Liver (tissue), 9 donors: ENCODE data around the gene PACSIN2. TPM values are rescaled to one million over a fixed set of nuclear protein-coding genes. Genes with fewer than 3 reads are reported as not detected.

Experiments used
- DNase-seq: peaks from one replicate; pipeline ENCODE4 v3.0.0-alpha.2; 2017; ENCODE audit warnings: low spot score
- H3K27ac ChIP-seq, 2 donors: one replicate each; pipeline ENCODE4 v1.7.0; 2013; ENCODE audit warnings: inconsistent platforms in 2 of 2, low read length in 2 of 2, control low read depth in 1 of 2, low read depth in 1 of 2, mild to moderate bottlenecking in 1 of 2
- H3K27me3 ChIP-seq, 4 donors: one replicate each; pipeline versions ENCODE4 v1.6.1 to v1.7.0; 2013; ENCODE audit warnings: low read length in 3 of 4, inconsistent platforms in 1 of 4, mild to moderate bottlenecking in 1 of 4, moderate library complexity in 1 of 4; ENCODE audit not compliant: control insufficient read depth in 4 of 4, insufficient read depth in 4 of 4
- H3K36me3 ChIP-seq, 4 donors: one replicate each; pipeline versions ENCODE4 v1.6.1 to v1.7.0; 2013; ENCODE audit warnings: low read length in 3 of 4, mild to moderate bottlenecking in 3 of 4, low read depth in 1 of 4, moderate library complexity in 1 of 4; ENCODE audit not compliant: control insufficient read depth in 4 of 4, insufficient read depth in 3 of 4
- H3K4me1 ChIP-seq, 4 donors: one replicate each; pipeline versions ENCODE4 v1.6.1 to v1.7.0; 2013; ENCODE audit warnings: low read length in 3 of 4, mild to moderate bottlenecking in 3 of 4, moderate library complexity in 1 of 4; ENCODE audit not compliant: control insufficient read depth in 4 of 4, insufficient read depth in 4 of 4
- H3K4me3 ChIP-seq, 3 donors: one replicate each; pipeline versions ENCODE4 v1.6.1 to v1.7.0; 2013; ENCODE audit warnings: low read length in 3 of 3, control low read depth in 1 of 3, low read depth in 1 of 3, mild to moderate bottlenecking in 1 of 3
- H3K9ac ChIP-seq, 2 donors: one replicate each; pipeline ENCODE4 v1.7.0; 2013; ENCODE audit warnings: low read length in 2 of 2, mild to moderate bottlenecking in 2 of 2, moderate library complexity in 2 of 2, control low read depth in 1 of 2, low read depth in 1 of 2
- H3K9me3 ChIP-seq, 4 donors: one replicate each; pipeline versions ENCODE4 v1.6.1 to v1.7.0; 2013; ENCODE audit warnings: low read length in 3 of 4; ENCODE audit not compliant: control insufficient read depth in 4 of 4
- CTCF ChIP-seq: fragments of 150-350 bp; IDR thresholded peaks from 2 replicates; pipeline ENCODE4 v1.5.1; 2017; ENCODE audit warnings: improper control_type of control experiment, low read depth, low read length; ENCODE audit not compliant: missing input control
- EGR1 ChIP-seq, 2 donors: IDR thresholded peaks; 2 replicates each; pipeline ENCODE4 v1.6.1; 2016 to 2018; ENCODE audit warnings: antibody characterized with exemption in 2 of 2, low read depth in 2 of 2
- FOXA1 ChIP-seq: IDR thresholded peaks from 2 replicates; pipeline ENCODE4 v1.6.1; 2016; ENCODE audit warnings: antibody characterized with exemption
- FOXA2 ChIP-seq: IDR thresholded peaks from 2 replicates; pipeline ENCODE4 v1.6.1; 2016; ENCODE audit warnings: antibody characterized with exemption
- GABPA ChIP-seq, 2 donors: IDR thresholded peaks in 1 of 2; conservative IDR thresholded peaks in 1 of 2; 2 replicates each; pipeline ENCODE4 v1.6.1; 2016; ENCODE audit warnings: antibody characterized with exemption in 2 of 2, mild to moderate bottlenecking in 1 of 2, moderate library complexity in 1 of 2
- HNF4A ChIP-seq, 2 donors: conservative IDR thresholded peaks; 2 replicates each; pipeline ENCODE4 v1.6.1; 2016; ENCODE audit warnings: antibody characterized with exemption in 2 of 2, mild to moderate bottlenecking in 2 of 2
- JUND ChIP-seq, 2 donors: IDR thresholded peaks; 2 replicates each; pipeline ENCODE4 v1.6.1; 2016; ENCODE audit warnings: antibody characterized with exemption in 2 of 2
- NR2F2 ChIP-seq: IDR thresholded peaks from 2 replicates; pipeline ENCODE4 v1.6.1; 2016; ENCODE audit warnings: antibody characterized with exemption
- RAD21 ChIP-seq, 2 donors: IDR thresholded peaks; 2 replicates each; pipeline ENCODE4 v1.6.1; 2016; ENCODE audit warnings: antibody characterized with exemption in 2 of 2, mild to moderate bottlenecking in 2 of 2
- REST ChIP-seq: IDR thresholded peaks from 2 replicates; pipeline ENCODE4 v1.6.1; 2016; ENCODE audit warnings: antibody characterized with exemption, mild to moderate bottlenecking
- RXRA ChIP-seq, 2 donors: IDR thresholded peaks; 2 replicates each; pipeline ENCODE4 v1.6.1; 2017 to 2018; ENCODE audit warnings: antibody characterized with exemption in 2 of 2, mild to moderate bottlenecking in 1 of 2
- SP1 ChIP-seq: IDR thresholded peaks from 2 replicates; pipeline ENCODE4 v1.6.1; 2018; ENCODE audit warnings: antibody characterized with exemption, mild to moderate bottlenecking
- TAF1 ChIP-seq: conservative IDR thresholded peaks from 2 replicates; pipeline ENCODE4 v1.6.1; 2016; ENCODE audit warnings: antibody characterized with exemption, mild to moderate bottlenecking
- YY1 ChIP-seq: IDR thresholded peaks from 2 replicates; pipeline ENCODE4 v1.6.1; 2016; ENCODE audit warnings: antibody characterized with exemption, mild to moderate bottlenecking
- WGBS: extraction: QIAGEN DNeasy Blood & Tissue Kit; methylation state at CpG from one replicate; pipeline ENCODE4 v1.1.7; 2013; 5-methylcytosine and 5-hydroxymethylcytosine counted together
- polyA plus RNA-seq, 2 donors: library from polyadenylated mRNA; stranded (reverse) in 1 of 2; unstranded in 1 of 2; fragments of 200-250 nt in 1 of 2; fragments of >200 nt in 1 of 2; fragmentation: Nextera tagmentation in 1 of 2; extraction: Ambion mirVana in 1 of 2; gene quantifications; one replicate each; pipeline versions ENCODE4 v1.2.1 to v1.2.3, GENCODE V29; 2013 to 2015
- total RNA-seq, 2 donors: library from RNA; depleted of rRNA; stranded (reverse); fragments of >200 nt; gene quantifications; one replicate each; pipeline ENCODE4 v1.2.3, GENCODE V29; 2014
- TF ChIP-seq, protein P1 (sequence below): IDR thresholded peaks from 2 replicates; pipeline ENCODE4 v1.6.1; 2016; ENCODE audit warnings: antibody characterized with exemption
- TF ChIP-seq, protein P2 (sequence below): IDR thresholded peaks from 2 replicates; pipeline ENCODE4 v1.6.1; 2016; ENCODE audit warnings: antibody characterized with exemption
- TF ChIP-seq, protein P3 (sequence below): IDR thresholded peaks from 2 replicates; pipeline ENCODE4 v1.6.1; 2016; ENCODE audit warnings: antibody characterized with exemption
- donor health status: healthy.
- donor health status: healthy.
- donor health status: healthy.
- donor health status: healthy.
- donor health status: healthy.

The PACSIN2 gene
- total and polyA plus RNA-seq, 4 donors: 9.1 to 31.4 (median 17.0) TPM

GRCh38 chr22:42945736-42946135, 69.2 kb downstream of the PACSIN2 start:
- WGBS: 82% methylated on average over 5 of the region's 5 CpGs
- Histone ChIP-seq H3K9ac (no peak overlapping the region), H3K4me3 (no peak overlapping the region), H3K27me3 (no peaks in the 10 kb centered on the region), H3K4me1 (peaks cover 0 to 12% (median 2%) of the 10 kb centered on the region in 4 donors), H3K9me3 (no peaks in the 10 kb centered on the region), H3K27ac (no peak overlapping the region), H3K36me3 (no peaks in the 10 kb centered on the region)
- no peak for DNase-seq
- TF ChIP-seq, protein P1, sequence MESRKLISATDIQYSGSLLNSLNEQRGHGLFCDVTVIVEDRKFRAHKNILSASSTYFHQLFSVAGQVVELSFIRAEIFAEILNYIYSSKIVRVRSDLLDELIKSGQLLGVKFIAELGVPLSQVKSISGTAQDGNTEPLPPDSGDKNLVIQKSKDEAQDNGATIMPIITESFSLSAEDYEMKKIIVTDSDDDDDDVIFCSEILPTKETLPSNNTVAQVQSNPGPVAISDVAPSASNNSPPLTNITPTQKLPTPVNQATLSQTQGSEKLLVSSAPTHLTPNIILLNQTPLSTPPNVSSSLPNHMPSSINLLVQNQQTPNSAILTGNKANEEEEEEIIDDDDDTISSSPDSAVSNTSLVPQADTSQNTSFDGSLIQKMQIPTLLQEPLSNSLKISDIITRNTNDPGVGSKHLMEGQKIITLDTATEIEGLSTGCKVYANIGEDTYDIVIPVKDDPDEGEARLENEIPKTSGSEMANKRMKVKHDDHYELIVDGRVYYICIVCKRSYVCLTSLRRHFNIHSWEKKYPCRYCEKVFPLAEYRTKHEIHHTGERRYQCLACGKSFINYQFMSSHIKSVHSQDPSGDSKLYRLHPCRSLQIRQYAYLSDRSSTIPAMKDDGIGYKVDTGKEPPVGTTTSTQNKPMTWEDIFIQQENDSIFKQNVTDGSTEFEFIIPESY: no peak
- TF ChIP-seq HNF4A (conservative IDR thresholded peaks at IDR 0.05) (no peak), SP1 (no peak), RAD21 (IDR thresholded peaks at IDR 0.05) (no peak), JUND (IDR thresholded peaks at IDR 0.05) (no peak), YY1 (no peak), CTCF (no peak), REST (no peak)

GRCh38 chr22:42945027-42945426, 69.9 kb downstream of the PACSIN2 start:
- TF ChIP-seq HNF4A (conservative IDR thresholded peaks at IDR 0.05): no peak
- TF ChIP-seq RAD21 (IDR thresholded peaks at IDR 0.05): no peak
- TF ChIP-seq FOXA1: no peak
- no peak for TF ChIP-seq NR2F2
- TF ChIP-seq YY1: no peak
- TF ChIP-seq, protein P2, sequence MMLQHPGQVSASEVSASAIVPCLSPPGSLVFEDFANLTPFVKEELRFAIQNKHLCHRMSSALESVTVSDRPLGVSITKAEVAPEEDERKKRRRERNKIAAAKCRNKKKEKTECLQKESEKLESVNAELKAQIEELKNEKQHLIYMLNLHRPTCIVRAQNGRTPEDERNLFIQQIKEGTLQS: no peak
- TF ChIP-seq RXRA (IDR thresholded peaks at IDR 0.05): no peak
- TF ChIP-seq TAF1: no peak
- TF ChIP-seq, protein P3, sequence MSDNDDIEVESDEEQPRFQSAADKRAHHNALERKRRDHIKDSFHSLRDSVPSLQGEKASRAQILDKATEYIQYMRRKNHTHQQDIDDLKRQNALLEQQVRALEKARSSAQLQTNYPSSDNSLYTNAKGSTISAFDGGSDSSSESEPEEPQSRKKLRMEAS: no peak
- no peak for TF ChIP-seq GABPA (IDR thresholded peaks at IDR 0.05 in 1 of 2, conservative IDR thresholded peaks at IDR 0.05 in 1 of 2)
- no peak for TF ChIP-seq EGR1 (IDR thresholded peaks at IDR 0.05; ENCODE audit: low read depth in 2 of 2)
- TF ChIP-seq FOXA2: no peak
- H3K4me3 ChIP-seq: no peak overlapping the region
- no peaks in the 10 kb centered on the region for H3K27me3 ChIP-seq
- no peaks in the 10 kb centered on the region for H3K9me3 ChIP-seq
- H3K9ac ChIP-seq: no peak overlapping the region
- no peak overlapping the region for H3K27ac ChIP-seq
- H3K36me3 ChIP-seq: no peaks in the 10 kb centered on the region
- WGBS: 94% methylated on average over 9 of the region's 9 CpGs
- DNase-seq: no peak
- peaks cover 3 to 12% (median 4%) of the 10 kb centered on the region in 4 donors for H3K4me1 ChIP-seq
